Trophoblast cell (in vitro differentiated cells and primary cell): ENCODE measurements around the gene KCNT1.

Experiments
- DNase-seq, 2 donors: peaks; one replicate each; pipeline ENCODE4 v3.0.0-alpha.2; 2016
- H2AFZ ChIP-seq: 2 replicates; pipeline ENCODE4 v1.6.1; 2013; ENCODE audit warnings: low read length, moderate library complexity, mild to moderate bottlenecking; ENCODE audit not compliant: insufficient read depth, poor library complexity
- H2AK5ac ChIP-seq: 2 replicates; pipeline ENCODE4 v1.6.1; 2013; ENCODE audit warnings: mild to moderate bottlenecking, low read length
- H2BK120ac ChIP-seq: 2 replicates; pipeline ENCODE4 v1.6.1; 2013; ENCODE audit warnings: low read length, mild to moderate bottlenecking, moderate library complexity; ENCODE audit not compliant: insufficient read depth, poor library complexity
- H2BK12ac ChIP-seq: 2 replicates; pipeline ENCODE4 v1.6.1; 2013; ENCODE audit warnings: mild to moderate bottlenecking, low read length, moderate library complexity
- H2BK5ac ChIP-seq: 2 replicates; pipeline ENCODE4 v1.6.1; 2013; ENCODE audit warnings: low read length, low read depth, moderate library complexity, mild to moderate bottlenecking; ENCODE audit not compliant: poor library complexity
- H3K14ac ChIP-seq: 2 replicates; pipeline ENCODE4 v1.6.1; 2013; ENCODE audit warnings: mild to moderate bottlenecking, low read length
- H3K18ac ChIP-seq: 2 replicates; pipeline ENCODE4 v1.6.1; 2013; ENCODE audit warnings: mild to moderate bottlenecking, low read length
- H3K23ac ChIP-seq: 2 replicates; pipeline ENCODE4 v1.6.1; 2013; ENCODE audit warnings: low read length
- H3K27ac ChIP-seq: 2 replicates; pipeline ENCODE4 v1.5.1; 2013; ENCODE audit warnings: low read depth, mild to moderate bottlenecking, inconsistent platforms, low read length, moderate library complexity
- H3K27me3 ChIP-seq: 2 replicates; pipeline ENCODE4 v1.6.1; 2013; ENCODE audit warnings: inconsistent platforms, mild to moderate bottlenecking, low read length, moderate library complexity; ENCODE audit not compliant: insufficient read depth
- H3K36me3 ChIP-seq, 2 experiments: 1 replicate in 1 of 2; 2 replicates in 1 of 2; pipeline ENCODE4 v1.6.1; 2013; ENCODE audit warnings: low read length in 2 of 2, mild to moderate bottlenecking in 2 of 2, moderate library complexity in 1 of 2; ENCODE audit not compliant: insufficient read depth in 2 of 2, control insufficient read depth in 1 of 2
- H3K4ac ChIP-seq: 2 replicates; pipeline ENCODE4 v1.6.1; 2013; ENCODE audit warnings: low read depth, mild to moderate bottlenecking, low read length, moderate library complexity
- H3K4me1 ChIP-seq, 2 experiments: 1 replicate in 1 of 2; 2 replicates in 1 of 2; pipeline ENCODE4 v1.6.1; 2013; ENCODE audit warnings: low read length in 2 of 2, mild to moderate bottlenecking in 2 of 2, moderate library complexity in 1 of 2; ENCODE audit not compliant: insufficient read depth in 2 of 2, control insufficient read depth in 1 of 2
- H3K4me2 ChIP-seq: 2 replicates; pipeline ENCODE4 v1.6.1; 2013; ENCODE audit warnings: inconsistent platforms, mild to moderate bottlenecking, low read length, moderate library complexity
- H3K4me3 ChIP-seq: 2 replicates; pipeline ENCODE4 v1.5.1; 2013; ENCODE audit warnings: mild to moderate bottlenecking, low read depth, low read length, inconsistent platforms
- H3K79me1 ChIP-seq: one replicate; pipeline ENCODE4 v1.6.1; 2013; ENCODE audit warnings: low read length
- H3K79me2 ChIP-seq: 2 replicates; pipeline ENCODE4 v1.6.1; 2013; ENCODE audit warnings: low read length, mild to moderate bottlenecking; ENCODE audit not compliant: control insufficient read depth, insufficient read depth, poor library complexity
- H3K9ac ChIP-seq: 2 replicates; pipeline ENCODE4 v1.6.1; 2013; ENCODE audit warnings: mild to moderate bottlenecking, low read length
- H3K9me3 ChIP-seq: 2 replicates; pipeline ENCODE4 v1.6.1; 2013; ENCODE audit warnings: low read depth, mild to moderate bottlenecking, control low read depth, inconsistent platforms, low read length; ENCODE audit not compliant: insufficient read depth
- H4K12ac ChIP-seq: 2 replicates; pipeline ENCODE4 v1.6.1; 2013; ENCODE audit warnings: low read depth, mild to moderate bottlenecking, low read length, moderate library complexity
- H4K8ac ChIP-seq: 2 replicates; pipeline ENCODE4 v1.6.1; 2013; ENCODE audit warnings: low read depth, mild to moderate bottlenecking, low read length, moderate library complexity
- H4K91ac ChIP-seq: one replicate; pipeline ENCODE4 v1.6.1; 2013; ENCODE audit warnings: low read depth, mild to moderate bottlenecking, low read length, moderate library complexity
- WGBS: extraction: QIAGEN DNeasy Blood & Tissue Kit; methylation state at CpG from one replicate; pipeline ENCODE4 v1.1.7; 2013; ENCODE audit warnings: missing lambda C conversion rate; ENCODE audit not compliant: insufficient read length, insufficient coverage; ENCODE audit errors: extremely low coverage; 5-methylcytosine and 5-hydroxymethylcytosine counted together

The KCNT1 gene

DNA sequence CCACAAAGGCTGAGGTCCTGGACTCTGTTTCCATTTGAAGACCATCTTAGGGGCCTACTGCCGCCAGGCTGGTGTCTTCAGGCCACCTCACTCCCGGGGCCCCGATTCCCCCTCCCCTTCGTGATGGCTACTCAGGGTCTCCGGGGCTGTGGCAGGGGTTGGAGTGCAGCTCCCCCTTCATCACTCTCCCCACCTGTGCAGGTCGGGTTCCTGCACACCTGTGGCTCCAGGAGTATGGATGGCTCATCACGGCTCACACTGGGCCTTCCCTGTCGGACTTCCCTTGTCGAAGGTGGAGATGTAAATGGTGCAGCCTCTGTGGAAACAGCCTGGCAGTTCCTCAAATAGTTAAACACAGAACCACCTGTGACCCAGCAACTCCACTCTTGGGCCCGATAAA is 27.0 kb upstream of the KCNT1 start:
- Histone ChIP-seq H2BK120ac (no peak overlapping the region), H3K18ac (no peak overlapping the region), H4K8ac (no peak overlapping the region), H3K27ac (no peak overlapping the region), H3K27me3 (no peaks in the 10 kb centered on the region), H3K4me1 (no peaks in the 10 kb centered on the region), H3K36me3 (no peaks in the 10 kb centered on the region), H3K79me1 (no peaks in the 10 kb centered on the region), H2AFZ (no peak overlapping the region), H3K4me3 (no peak overlapping the region), H3K4me2 (no peak overlapping the region), H3K79me2 (no peaks in the 10 kb centered on the region), H3K9ac (no peak overlapping the region), H2BK5ac (no peak overlapping the region), H4K12ac (no peak overlapping the region), H3K14ac (no peak overlapping the region), H4K91ac (no peak overlapping the region), H3K4ac (no peak overlapping the region), H2AK5ac (no peak overlapping the region), H3K9me3 (peaks cover 11% of the 10 kb centered on the region), H3K23ac (no peak overlapping the region), H2BK12ac (no peak overlapping the region)
- WGBS, result no CpG with 5 or more reads among the region's 10 CpGs
- no peak for DNase-seq

DNA sequence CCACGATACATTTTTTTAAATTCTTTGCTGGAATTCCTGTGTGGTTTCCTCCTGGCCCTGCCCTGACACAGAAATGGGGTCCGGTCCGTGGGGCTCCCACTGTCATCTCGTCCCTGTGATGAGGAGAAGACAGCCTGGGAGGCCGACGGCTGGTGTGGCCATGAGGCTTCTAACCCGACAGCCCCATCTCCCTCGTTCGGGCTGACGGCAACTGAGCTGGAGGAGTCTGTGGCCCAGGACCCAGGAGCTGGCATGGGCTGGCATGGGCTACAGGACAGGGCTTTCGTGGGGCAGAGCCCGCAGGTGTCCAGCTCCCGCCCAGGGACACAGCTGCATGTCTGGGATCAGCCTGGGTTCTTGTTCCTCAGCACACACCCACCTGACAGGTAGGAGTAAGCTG is 25.1 kb upstream of the KCNT1 start:
- no peak overlapping the region for H3K9ac ChIP-seq
- H4K8ac ChIP-seq, result no peak overlapping the region
- WGBS, result no CpG with 5 or more reads among the region's 13 CpGs
- H3K4me3 ChIP-seq, result no peak overlapping the region
- H3K14ac ChIP-seq, result no peak overlapping the region
- no peak overlapping the region for H2AFZ ChIP-seq
- H3K27me3 ChIP-seq, result no peaks in the 10 kb centered on the region
- H3K79me1 ChIP-seq, result no peaks in the 10 kb centered on the region
- no peak overlapping the region for H3K4me2 ChIP-seq
- H2BK120ac ChIP-seq, result no peak overlapping the region
- H3K4me1 ChIP-seq, result no peaks in the 10 kb centered on the region
- no peak overlapping the region for H3K18ac ChIP-seq
- H3K79me2 ChIP-seq, result no peaks in the 10 kb centered on the region
- H3K23ac ChIP-seq, result no peak overlapping the region
- H3K27ac ChIP-seq, result no peak overlapping the region
- H2BK5ac ChIP-seq, result no peak overlapping the region
- H2BK12ac ChIP-seq, result no peak overlapping the region
- H3K36me3 ChIP-seq, result no peaks in the 10 kb centered on the region
- H4K91ac ChIP-seq, result no peak overlapping the region
- H4K12ac ChIP-seq, result no peak overlapping the region
- H3K9me3 ChIP-seq, result peaks cover 2% of the 10 kb centered on the region
- no peak overlapping the region for H3K4ac ChIP-seq
- DNase-seq, result no peak
- no peak overlapping the region for H2AK5ac ChIP-seq

DNA sequence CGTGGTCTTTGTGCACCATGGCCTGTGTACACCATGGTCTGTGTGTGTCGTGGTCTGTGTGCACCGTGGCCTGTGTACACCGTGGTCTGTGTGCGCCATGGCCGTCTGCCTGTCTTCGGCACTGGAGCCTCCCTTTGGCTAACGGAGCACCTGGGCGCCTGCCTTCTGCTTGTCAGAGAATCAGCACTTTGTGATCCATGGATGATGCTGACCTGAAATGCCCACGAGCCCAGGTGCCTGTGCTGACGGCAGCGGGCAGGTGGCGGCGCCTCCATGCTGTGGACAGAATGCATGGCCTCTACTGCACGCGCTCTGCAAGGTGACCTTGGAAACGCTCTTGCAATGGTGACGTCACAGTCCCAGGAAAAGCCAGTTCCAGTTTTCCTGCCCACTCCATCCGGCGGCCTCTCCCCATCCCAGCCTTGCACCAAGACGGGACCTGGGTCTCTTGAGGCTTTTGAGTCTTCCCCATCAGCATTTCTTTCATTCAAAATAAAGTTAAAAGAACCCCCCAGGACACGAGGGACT is 24.3 kb upstream of the KCNT1 start:
- Histone ChIP-seq H3K9me3 (peaks cover 2% of the 10 kb centered on the region), H3K4me1 (no peaks in the 10 kb centered on the region), H3K27me3 (no peaks in the 10 kb centered on the region), H2BK12ac (no peak overlapping the region), H3K18ac (no peak overlapping the region), H3K79me1 (no peaks in the 10 kb centered on the region), H4K91ac (no peak overlapping the region), H4K12ac (no peak overlapping the region), H3K27ac (no peak overlapping the region), H3K23ac (no peak overlapping the region), H2BK120ac (no peak overlapping the region), H3K4ac (no peak overlapping the region), H3K4me3 (no peak overlapping the region), H3K9ac (no peak overlapping the region), H2BK5ac (no peak overlapping the region), H3K36me3 (no peaks in the 10 kb centered on the region), H4K8ac (no peak overlapping the region), H3K79me2 (no peaks in the 10 kb centered on the region), H3K4me2 (no peak overlapping the region), H2AK5ac (no peak overlapping the region), H2AFZ (no peak overlapping the region), H3K14ac (no peak overlapping the region)
- DNase-seq, result no peak
- no CpG with 5 or more reads among the region's 22 CpGs for WGBS

DNA sequence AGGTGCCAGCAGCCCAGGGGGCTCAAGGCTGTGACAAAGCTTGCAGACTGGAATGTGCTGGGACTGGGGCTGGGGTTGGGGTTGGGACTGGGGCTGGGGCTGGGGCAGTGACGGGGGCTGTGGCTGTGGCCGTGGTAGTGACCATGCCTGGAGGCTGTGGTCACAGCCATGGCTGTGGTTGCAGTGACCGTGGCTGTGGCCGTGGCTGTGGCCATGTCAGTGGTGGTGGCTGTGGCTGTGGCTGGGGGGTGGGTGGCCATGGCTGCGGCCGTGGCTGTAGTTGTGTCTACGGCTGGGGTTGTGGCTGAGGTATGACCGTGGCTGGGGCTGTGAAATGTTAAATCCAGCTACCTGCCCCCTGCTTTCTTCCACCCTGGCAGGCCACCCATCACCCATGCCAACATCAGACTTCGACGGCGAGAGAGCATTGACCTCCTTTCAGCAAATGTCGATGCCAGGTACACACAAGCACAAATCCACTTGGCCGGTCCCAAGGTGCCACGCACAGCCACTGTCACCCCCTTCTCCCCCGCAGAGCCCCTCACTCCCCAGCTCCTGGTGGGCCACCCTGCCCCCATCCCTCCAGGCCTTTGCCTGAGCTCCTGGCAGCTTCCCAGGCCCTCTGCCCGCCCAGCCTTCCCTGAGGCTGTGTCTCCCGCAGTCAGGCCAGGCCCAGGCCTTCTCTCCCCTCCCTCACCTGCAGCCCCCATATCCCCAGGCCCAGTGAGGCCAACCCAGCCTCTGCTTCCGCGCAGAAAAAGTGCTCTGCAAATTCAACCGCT is 23.6 kb upstream of the KCNT1 start:
- H2BK12ac ChIP-seq, result no peak overlapping the region
- H3K23ac ChIP-seq, result no peak overlapping the region
- H3K79me2 ChIP-seq, result no peaks in the 10 kb centered on the region
- no peak for DNase-seq
- no peak overlapping the region for H3K4me2 ChIP-seq
- no peaks in the 10 kb centered on the region for H3K27me3 ChIP-seq
- H3K18ac ChIP-seq, result no peak overlapping the region
- H4K91ac ChIP-seq, result no peak overlapping the region
- H3K27ac ChIP-seq, result no peak overlapping the region
- no peak overlapping the region for H2AK5ac ChIP-seq
- H3K9ac ChIP-seq, result no peak overlapping the region
- no peak overlapping the region for H2BK5ac ChIP-seq
- H4K8ac ChIP-seq, result no peak overlapping the region
- no peak overlapping the region for H2AFZ ChIP-seq
- no peaks in the 10 kb centered on the region for H3K79me1 ChIP-seq
- no peak overlapping the region for H3K4ac ChIP-seq
- H2BK120ac ChIP-seq, result no peak overlapping the region
- H3K36me3 ChIP-seq, result no peaks in the 10 kb centered on the region
- peaks cover 2% of the 10 kb centered on the region for H3K9me3 ChIP-seq
- no peak overlapping the region for H3K4me3 ChIP-seq
- no peaks in the 10 kb centered on the region for H3K4me1 ChIP-seq
- no peak overlapping the region for H3K14ac ChIP-seq
- no CpG with 5 or more reads among the region's 20 CpGs for WGBS
- no peak overlapping the region for H4K12ac ChIP-seq
